NCI-H146 treated with DMSO at 0.1 percent for 48 hours (cell line): ENCODE data around the gene ACMSD.
"Not testable (repeated sequence)": the region's sequence is repeated elsewhere in the genome, so short reads cannot be mapped to it uniquely, and the experiment has no call there.

Experiments used
- DNase-seq: peaks from one replicate; lab custom pipeline; 2025; ENCODE audit not compliant: unreplicated experiment; lab: John Stamatoyannopoulos, UW

The ACMSD gene

GRCh38 chr2:134847582-134847981 is 9.2 kb downstream of the ACMSD start:
- not testable (repeated sequence) for DNase-seq

- no peak for DNase-seq
Measured at GRCh38 chr2:134852518-134852917, 14.1 kb downstream of the ACMSD start.

- no peak for DNase-seq
Measured at GRCh38 chr2:134855709-134856108, 17.3 kb downstream of the ACMSD start.

- DNase-seq, result no peak
Measured at GRCh38 chr2:134858245-134858644, 19.8 kb downstream of the ACMSD start.

DNA sequence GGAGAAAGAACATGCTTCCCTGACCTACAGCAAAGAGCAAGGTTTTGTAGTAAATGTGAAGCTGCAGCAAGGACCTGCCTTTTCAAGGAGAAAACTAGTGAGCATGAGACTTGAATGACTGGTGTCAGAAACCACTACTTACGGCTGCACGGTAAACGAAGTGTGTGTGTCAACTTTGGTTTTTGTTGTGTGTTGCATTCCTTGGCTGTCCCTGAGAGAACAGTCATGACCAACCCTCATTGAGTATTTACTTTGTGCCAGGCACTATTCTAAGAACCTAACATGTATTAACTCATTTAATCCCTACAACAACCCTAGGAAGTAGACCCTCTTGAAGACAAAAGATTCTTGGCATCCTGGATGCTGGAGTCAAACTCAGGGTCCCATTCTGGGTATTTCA is 22.8 kb downstream of the ACMSD start:
- DNase-seq, result no peak

DNA sequence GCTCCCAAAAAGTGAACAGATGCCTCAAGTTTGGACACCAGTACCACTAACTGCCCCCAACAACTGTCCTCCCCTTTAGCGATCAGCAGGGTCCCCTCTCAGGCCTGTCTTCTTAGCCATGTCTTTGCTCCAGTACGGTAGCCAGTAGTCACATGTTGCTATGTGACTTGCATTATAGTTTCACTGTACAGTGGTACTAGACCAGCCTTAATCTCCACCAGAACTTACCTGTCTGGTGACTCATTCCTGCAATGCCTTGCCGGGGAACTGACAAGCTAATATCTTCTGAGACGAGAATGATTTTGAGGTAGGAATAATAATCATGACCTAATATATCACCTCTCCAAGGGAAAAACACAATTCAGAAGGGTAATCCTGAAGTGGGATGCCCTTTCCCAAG is 23.7 kb downstream of the ACMSD start:
- no peak for DNase-seq

DNA sequence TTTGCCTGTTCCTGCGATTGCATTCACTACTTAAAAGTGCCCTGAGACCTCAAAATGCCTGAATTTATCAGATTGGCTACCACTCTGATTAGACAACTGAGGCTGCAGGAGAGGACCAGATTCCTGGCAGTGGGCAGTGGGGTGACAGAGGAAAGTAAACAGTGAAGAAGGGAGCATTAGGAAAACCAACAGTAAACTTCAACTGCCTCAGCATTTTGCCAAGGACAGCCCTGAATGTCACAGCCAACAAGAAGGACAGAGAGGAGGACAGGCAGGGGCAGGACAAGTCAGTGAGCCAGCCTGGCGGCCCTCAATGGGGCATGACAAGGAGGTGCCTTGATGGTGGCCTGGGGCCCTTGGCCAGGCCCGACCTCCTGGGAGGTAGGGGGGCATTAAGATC is 24.3 kb downstream of the ACMSD start:
- DNase-seq, result no peak

DNA sequence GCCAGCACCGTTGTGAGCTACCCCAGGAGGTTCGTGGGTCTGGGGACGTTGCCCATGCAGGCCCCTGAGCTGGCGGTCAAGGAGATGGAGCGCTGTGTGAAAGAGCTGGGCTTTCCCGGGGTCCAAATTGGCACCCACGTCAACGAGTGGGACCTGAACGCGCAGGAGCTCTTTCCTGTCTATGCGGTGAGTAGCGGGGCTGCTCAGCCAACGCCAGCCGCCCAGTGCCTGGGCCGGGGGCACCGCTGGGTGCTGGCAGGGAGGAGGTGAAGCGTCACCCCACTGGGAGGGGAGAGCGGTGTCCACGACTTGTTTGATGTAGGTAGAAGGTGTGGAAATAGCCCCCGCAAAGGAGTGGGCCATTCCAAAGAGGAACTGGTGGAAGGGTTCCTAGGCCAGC is 25.0 kb downstream of the ACMSD start:
- DNase-seq, result no peak

DNA sequence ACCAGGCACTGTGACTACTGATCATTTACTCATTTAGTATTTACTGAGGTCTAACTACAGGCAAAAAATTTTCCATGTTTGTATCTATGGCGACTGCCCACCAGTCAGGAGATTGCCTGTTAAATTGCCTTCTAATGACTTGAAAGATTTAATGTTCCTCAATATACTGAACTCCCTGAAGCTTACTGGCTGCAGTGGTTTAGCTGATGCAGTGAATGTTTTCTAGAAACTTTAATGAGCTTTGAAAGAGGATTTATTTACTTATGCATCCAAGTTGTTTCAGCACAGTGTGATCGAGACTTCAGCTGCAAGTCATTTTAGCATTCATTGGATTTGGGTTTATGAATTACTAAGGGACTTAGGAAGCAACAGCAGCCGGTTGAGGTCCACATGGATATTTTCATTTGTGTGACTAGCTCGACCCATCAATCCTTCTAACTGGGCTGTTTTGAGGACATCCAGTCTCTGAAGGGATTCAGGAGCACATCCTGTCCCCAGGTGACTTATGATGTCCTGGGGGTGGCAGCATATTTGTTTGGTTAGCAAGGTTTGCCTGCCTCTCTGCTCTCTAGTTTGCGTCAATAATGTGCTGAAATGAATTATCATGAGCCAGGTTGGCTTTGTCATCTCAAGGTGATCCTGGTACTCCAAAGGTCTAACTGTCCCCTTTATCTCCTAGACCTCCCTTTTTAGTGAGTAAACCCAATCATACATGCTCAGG is 26.8 kb downstream of the ACMSD start:
- no peak for DNase-seq

DNA sequence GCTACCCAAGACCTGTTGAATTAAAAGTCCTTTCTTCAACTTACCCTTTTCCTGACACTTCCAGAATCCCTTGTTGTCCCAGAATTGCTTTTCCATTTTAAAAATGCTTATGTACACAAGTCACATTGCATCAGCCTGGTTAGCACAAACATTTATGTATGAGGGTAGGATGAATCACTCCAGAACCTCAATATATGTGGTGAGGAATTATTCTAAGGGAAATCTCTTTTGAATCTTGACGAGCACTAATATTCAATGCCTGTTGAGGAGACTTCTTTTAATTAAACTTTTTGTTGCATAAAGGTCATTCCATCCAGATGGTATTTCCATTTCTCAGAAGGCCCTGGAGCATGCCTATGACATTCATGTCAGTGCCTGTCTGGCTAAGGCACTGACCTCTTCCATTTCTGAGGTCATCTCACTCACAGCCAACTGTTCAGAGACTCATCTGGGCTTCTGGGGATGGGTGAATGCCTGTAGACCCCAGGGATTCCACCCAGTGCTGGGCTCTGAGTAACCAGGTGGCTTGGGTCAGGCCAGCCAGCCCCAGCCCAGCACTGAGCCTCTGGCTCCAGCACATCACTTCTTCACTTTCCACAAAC is 28.2 kb downstream of the ACMSD start:
- no peak for DNase-seq

DNA sequence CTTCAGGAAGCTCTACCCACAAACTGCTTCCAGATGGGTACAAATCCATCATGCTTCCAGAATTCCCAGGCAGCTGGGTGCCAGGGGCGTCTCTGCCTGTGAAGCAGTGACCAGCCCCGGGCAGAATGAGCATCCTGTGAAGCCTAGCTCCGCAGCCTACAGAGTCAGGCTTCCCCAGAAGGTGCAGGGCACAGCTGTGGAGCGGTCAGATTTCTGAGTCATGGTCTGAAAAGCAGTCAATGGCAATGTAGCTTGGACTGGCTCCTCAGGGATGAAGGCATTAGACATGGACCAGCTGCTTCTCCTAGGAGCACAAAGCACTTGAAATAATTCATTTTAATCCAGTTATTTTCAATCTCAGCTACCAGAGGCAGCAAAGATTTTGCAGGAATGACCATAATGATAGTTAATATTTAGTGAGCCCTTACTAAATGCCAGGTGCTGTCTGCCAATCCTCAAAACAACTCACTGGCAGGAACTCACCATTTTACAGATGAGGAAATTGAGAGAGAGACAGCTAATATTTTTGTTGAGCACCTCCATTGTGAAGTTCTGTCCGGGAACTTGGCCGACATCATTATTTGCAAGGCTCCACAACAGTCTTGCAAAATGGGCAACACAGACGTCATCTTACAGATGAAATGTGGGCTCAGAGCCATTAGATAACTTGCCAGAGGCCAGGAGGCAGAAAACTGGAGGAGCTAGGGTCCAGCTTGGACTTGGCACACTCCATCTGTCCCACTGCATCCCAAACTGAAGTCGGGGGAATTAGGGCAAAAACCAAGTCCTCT is 31.7 kb downstream of the ACMSD start:
- no peak for DNase-seq

GRCh38 chr2:134873152-134873551 is 34.7 kb downstream of the ACMSD start:
- DNase-seq, result no peak

DNA sequence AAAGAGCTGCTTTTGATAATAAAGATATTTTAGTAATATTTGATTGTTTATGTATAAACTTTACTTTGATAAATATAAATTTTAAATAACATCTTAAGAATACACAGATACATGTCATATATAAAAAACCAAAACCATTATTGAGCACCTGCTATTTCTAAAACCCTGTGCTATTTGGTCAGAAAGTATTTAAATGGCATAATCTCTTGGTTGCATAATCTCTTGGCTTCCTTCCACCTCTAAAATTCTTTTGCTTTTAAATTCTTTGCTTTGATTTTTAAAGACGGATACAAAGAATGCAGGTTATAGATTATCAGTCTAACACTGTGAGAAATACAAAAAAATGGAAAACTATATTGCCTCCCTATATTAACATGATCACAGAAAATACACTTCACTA is 36.9 kb downstream of the ACMSD start:
- DNase-seq, result no peak

DNA sequence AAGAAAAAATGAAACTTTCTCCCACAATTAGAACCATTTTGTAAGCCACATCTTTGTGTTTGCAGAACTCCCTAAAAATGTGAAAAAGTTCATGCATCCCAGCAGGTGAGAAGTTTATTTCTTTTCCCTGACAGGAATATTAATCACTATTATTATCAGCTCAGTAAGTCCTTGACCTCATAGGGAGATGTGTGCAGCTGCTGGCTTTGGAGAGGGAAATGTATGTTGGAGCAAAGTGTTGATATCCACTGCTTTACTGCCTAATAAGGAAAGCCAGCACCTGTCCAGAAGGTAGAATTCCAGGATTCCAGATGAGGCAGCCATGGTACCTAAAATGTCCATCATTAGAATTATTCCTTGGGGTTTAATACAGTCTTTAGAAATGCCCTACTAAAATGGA is 44.4 kb downstream of the ACMSD start:
- peak; percentile 38 for DNase-seq

- DNase-seq, result no peak
Measured at GRCh38 chr2:134883552-134884293, 45.3 kb downstream of the ACMSD start.

DNA sequence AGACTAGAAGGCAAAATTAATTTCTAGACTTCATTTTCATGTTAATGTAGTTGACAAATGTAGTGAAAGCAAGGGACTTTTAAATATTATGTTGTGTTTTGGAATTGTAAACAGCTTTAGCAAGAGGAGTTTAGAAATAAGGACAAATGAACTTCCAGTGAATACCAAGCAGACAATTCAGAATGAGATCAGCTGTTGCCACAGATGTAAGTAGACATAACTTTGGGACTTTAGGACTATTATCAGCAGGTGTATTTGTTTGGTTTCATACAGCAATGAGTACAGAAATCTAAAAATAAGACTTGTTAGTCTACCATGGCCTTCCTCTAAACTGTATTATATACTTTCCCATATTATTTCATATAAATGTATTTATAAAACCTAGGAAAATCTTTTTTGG is 46.0 kb downstream of the ACMSD start:
- no peak for DNase-seq

- DNase-seq, result peak; percentile 19
Measured at GRCh38 chr2:134892282-134893035, 54.0 kb downstream of the ACMSD start.

DNA sequence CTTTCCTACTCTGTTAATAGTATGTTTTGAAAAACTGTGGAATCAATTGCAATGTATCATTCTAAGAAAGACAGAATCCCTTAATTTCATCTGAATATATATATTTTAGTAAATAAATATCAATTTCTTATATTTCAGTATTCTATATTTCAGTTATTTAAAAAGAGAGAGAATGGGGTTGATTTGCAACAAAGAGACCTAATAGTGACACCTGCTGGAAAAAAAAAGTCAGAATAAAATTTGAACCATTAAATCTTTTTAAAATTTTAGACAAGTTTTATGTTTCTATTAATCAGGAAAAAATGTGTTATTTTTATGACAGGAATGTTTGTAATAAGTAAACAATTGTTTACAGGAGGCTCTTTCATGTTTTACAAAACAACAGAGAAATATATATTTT is 59.5 kb downstream of the ACMSD start:
- DNase-seq, result peak; percentile 16

- no peak for DNase-seq
Measured at GRCh38 chr2:134899204-134899603, 60.8 kb downstream of the ACMSD start.

- no peak for DNase-seq
Measured at GRCh38 chr2:134900151-134900550, 61.7 kb downstream of the ACMSD start.

- not testable (repeated sequence) for DNase-seq
Measured at GRCh38 chr2:134903701-134904100, 65.3 kb downstream of the ACMSD start.
